NCI-H187 (cell line): ENCODE data around the gene PTGES.

Experiments
- DNase-seq, 2 experiments: peaks; one replicate each; lab custom pipeline; 2025; lab: John Stamatoyannopoulos, UW

PTGES gene

GRCh38 chr9:129719135-129719534 lies 33.7 kb downstream of the PTGES start:
- DNase-seq = no peak

- no peak for DNase-seq
Measured at GRCh38 chr9:129718647-129719046, 34.2 kb downstream of the PTGES start.

- DNase-seq = no peak
Measured at GRCh38 chr9:129717991-129718390, 34.9 kb downstream of the PTGES start.

GRCh38 chr9:129716091-129716490 lies 36.8 kb downstream of the PTGES start:
- DNase-seq = no peak

GRCh38 chr9:129714511-129715061 lies 38.3 kb downstream of the PTGES start:
- DNase-seq = no peak

GRCh38 chr9:129713402-129713679 lies 39.5 kb downstream of the PTGES start:
- no peak for DNase-seq

- DNase-seq = no peak
Measured at GRCh38 chr9:129712634-129713401, 40.0 kb downstream of the PTGES start.

GRCh38 chr9:129710169-129710453 lies 42.7 kb downstream of the PTGES start:
- no peak for DNase-seq

GRCh38 chr9:129709438-129710168 lies 43.2 kb downstream of the PTGES start:
- DNase-seq = no peak

GRCh38 chr9:129708793-129709192 lies 44.0 kb downstream of the PTGES start:
- DNase-seq = no peak

GRCh38 chr9:129704807-129705206 lies 48.0 kb downstream of the PTGES start:
- no peak for DNase-seq

GRCh38 chr9:129703667-129704355 lies 49.0 kb downstream of the PTGES start:
- no peak for DNase-seq

GRCh38 chr9:129702589-129703520 lies 50.0 kb downstream of the PTGES start:
- no peak for DNase-seq

- DNase-seq = no peak
Measured at GRCh38 chr9:129701549-129701948, 51.3 kb downstream of the PTGES start.

- no peak for DNase-seq
Measured at GRCh38 chr9:129701054-129701453, 51.8 kb downstream of the PTGES start.

- DNase-seq = no peak
Measured at GRCh38 chr9:129698254-129698757, 54.5 kb downstream of the PTGES start.

GRCh38 chr9:129697656-129698253 lies 55.1 kb downstream of the PTGES start:
- DNase-seq = no peak

GRCh38 chr9:129696944-129697655 lies 55.7 kb downstream of the PTGES start:
- no peak for DNase-seq

GRCh38 chr9:129695870-129696269 lies 57.0 kb downstream of the PTGES start:
- no peak for DNase-seq

GRCh38 chr9:129694243-129694646 lies 58.6 kb downstream of the PTGES start:
- no peak for DNase-seq

GRCh38 chr9:129693741-129694140 lies 59.1 kb downstream of the PTGES start:
- no peak for DNase-seq
